Right lobe of liver (tissue), 6 donors: Measurements from ENCODE around the gene ECT2. TPM values are rescaled to one million over a fixed set of nuclear protein-coding genes. Genes with fewer than 3 reads are reported as not detected.

Experiments used
- ATAC-seq, 4 donors: fragments of 200-7000 bp; cut with Tn5 transposase; one replicate each; pipeline ENCODE4 v1.9.1; 2020; ENCODE audit warnings: mild to moderate bottlenecking in 4 of 4, moderate library complexity in 4 of 4
- DNase-seq, 3 donors: peaks; one replicate each; pipeline ENCODE4 v3.0.0-alpha.2; 2020
- H3K27ac ChIP-seq, 3 donors: fragments of 200-600 bp; one replicate each; pipeline ENCODE4 v1.8.0; 2022
- H3K27me3 ChIP-seq, 2 donors: fragments of 200-600 bp; one replicate each; pipeline ENCODE4 v1.8.0; 2022
- H3K36me3 ChIP-seq, 4 donors: fragments of 200-600 bp; sonication (generic) in 1 of 4; one replicate each; pipeline versions ENCODE4 v1.5.1 to v1.8.0; 2017 to 2022; ENCODE audit warnings: control low read depth in 1 of 4
- H3K4me1 ChIP-seq, 4 donors: fragments of 200-600 bp; sonication (generic) in 1 of 4; one replicate each; pipeline versions ENCODE4 v1.5.1 to v1.8.0; 2017 to 2022; ENCODE audit warnings: control low read depth in 1 of 4
- H3K4me3 ChIP-seq, 3 donors: fragments of 200-600 bp; one replicate each; pipeline ENCODE4 v1.8.0; 2022
- H3K9me3 ChIP-seq, 4 donors: fragments of 200-600 bp; sonication (generic) in 1 of 4; one replicate each; pipeline versions ENCODE4 v1.5.1 to v1.8.0; 2017 to 2022; ENCODE audit warnings: control low read depth in 1 of 4
- CTCF ChIP-seq, 4 donors: fragments of 200-600 bp in 3 of 4; fragments of 450-650 bp in 1 of 4; IDR thresholded peaks; one replicate each; pipeline versions ENCODE4 v1.5.1 to v1.8.0; 2016 to 2022; ENCODE audit warnings: antibody characterized with exemption in 4 of 4, mild to moderate bottlenecking in 2 of 4
- POLR2A ChIP-seq: fragments of 450-650 bp; IDR thresholded peaks from one replicate; pipeline ENCODE4 v1.6.1; 2017; ENCODE audit warnings: antibody characterized with exemption, mild to moderate bottlenecking
- WGBS: methylation state at CpG from one replicate; pipeline ENCODE4 v1.1.6; 2018; ENCODE audit warnings: low coverage, low lambda C conversion rate; ENCODE audit not compliant: insufficient coverage; ENCODE audit errors: missing lambda C conversion rate; 5-methylcytosine and 5-hydroxymethylcytosine counted together
- intact Hi-C, 2 donors: fragments of 100-400 bp; cut with DNase I; formaldehyde crosslinking; loops; one replicate each; pipeline versions ENCODE4 v1.11.2 to v1.14.1; 2022
- total RNA-seq, 6 experiments: library from RNA; depleted of rRNA in 2 of 6; stranded (reverse); fragments of >200 nt in 2 of 6; fragmentation: NEBNext Ultra II Directional in 3 of 6; extraction: Animal tissue kit (Norgen Biotek cat#: 25700) in 3 of 6; gene quantifications; one replicate each; pipeline versions ENCODE4 v1.1.0 to v1.2.4, GENCODE V29; 2016 to 2023
- donor health status: DM: no; HTN: yes; CAD: no.
- donor health status: DM: no; HTN: no; CAD: no.
- donor health status: DM: no; HTN: no; CAD: no.
- donor health status: DM: no; HTN: yes; CAD: no.
- donor health status: DM: no; HTN: yes; CAD: no.

The ECT2 gene
- total RNA-seq, 6 experiments from 2014 or later = 1.5 to 7.8 (median 3.8) TPM

GRCh38 chr3:172776049-172776717 lies 25.7 kb downstream of the ECT2 start:
- DNase-seq (no peak), ATAC-seq (peak; percentile 63 to 92 (median 85))
- Histone ChIP-seq H3K9me3 (no peaks in the 10 kb centered on the region), H3K27me3 (no peaks in the 10 kb centered on the region), H3K36me3 (no peaks in the 10 kb centered on the region), H3K4me3 (peak overlapping the region in 1 of 3 donors; percentile 28), H3K4me1 (peaks cover 0 to 5% (median 0%) of the 10 kb centered on the region in 4 donors), H3K27ac (peak overlapping the region in 1 of 3 donors; percentile 37)
- intact Hi-C loops = no loop called here
- TF ChIP-seq CTCF (IDR thresholded peaks at IDR 0.05) (no peak), POLR2A (no peak)
- 27% methylated on average over 5 of the region's 5 CpGs for WGBS

GRCh38 chr3:172777901-172778300 lies 27.4 kb downstream of the ECT2 start:
- intact Hi-C loops = no loop called here
- Histone ChIP-seq H3K27ac (no peak overlapping the region), H3K27me3 (no peaks in the 10 kb centered on the region), H3K9me3 (no peaks in the 10 kb centered on the region), H3K4me1 (peaks cover 0 to 5% (median 0%) of the 10 kb centered on the region in 4 donors), H3K36me3 (no peaks in the 10 kb centered on the region), H3K4me3 (no peak overlapping the region)
- TF ChIP-seq POLR2A = no peak
- TF ChIP-seq CTCF (IDR thresholded peaks at IDR 0.05) = no peak
- WGBS = 82% methylated on average over 3 of the region's 3 CpGs
- DNase-seq = no peak
- ATAC-seq = no peak

- Histone ChIP-seq H3K27me3 (no peaks in the 10 kb centered on the region), H3K36me3 (no peaks in the 10 kb centered on the region), H3K9me3 (no peaks in the 10 kb centered on the region), H3K4me1 (no peaks in the 10 kb centered on the region), H3K27ac (no peak overlapping the region), H3K4me3 (no peak overlapping the region)
- ATAC-seq (no peak), DNase-seq (no peak)
- intact Hi-C loops = no loop called here
- TF ChIP-seq CTCF (IDR thresholded peaks at IDR 0.05) = no peak
- WGBS = 96% methylated on average over 2 of the region's 2 CpGs
These were observed 31.7 kb downstream of the ECT2 start for GRCh38 chr3:172782235-172782634.

GRCh38 chr3:172786036-172786435 lies 35.5 kb downstream of the ECT2 start:
- no peak overlapping the region for H3K27ac ChIP-seq
- no peaks in the 10 kb centered on the region for H3K9me3 ChIP-seq
- ATAC-seq (no peak), DNase-seq (no peak)
- 100% methylated on average over 1 of the region's 1 CpG for WGBS
- intact Hi-C loops = no loop called here
- H3K27me3 ChIP-seq = no peaks in the 10 kb centered on the region
- no peaks in the 10 kb centered on the region for H3K36me3 ChIP-seq
- H3K4me3 ChIP-seq = no peak overlapping the region
- no peaks in the 10 kb centered on the region for H3K4me1 ChIP-seq
- TF ChIP-seq CTCF (IDR thresholded peaks at IDR 0.05) (no peak), POLR2A (no peak)
